Nucleus accumbens (tissue), 56 donors: ENCODE results near the gene TEX11.
"Not testable (repeated sequence)": the region's sequence is repeated elsewhere in the genome, so short reads cannot be mapped to it uniquely, and the experiment has no call there.

Source experiments
- DNase-seq, 56 donors: peaks; one replicate each; lab custom pipeline; 2025; lab: John Stamatoyannopoulos, UW

TEX11 gene

GRCh38 chrX:70908541-70908940 lies at the start of gene TEX11:
TSS of gene TEX11 (minus strand) at chrX:70908711. CDS start at chrX:70907789, 922 bp downstream.
- DNase-seq = no peak

GRCh38 chrX:70954871-70955270 lies 46.4 kb upstream of the TEX11 start:
- no peak for DNase-seq

GRCh38 chrX:70924294-70924911 lies 15.9 kb upstream of the TEX11 start:
- DNase-seq = no peak

- no peak for DNase-seq
Observed at GRCh38 chrX:70922774-70923473, 14.4 kb upstream of the TEX11 start.

- no peak for DNase-seq
Observed at GRCh38 chrX:70921709-70922352, 13.3 kb upstream of the TEX11 start.

- DNase-seq = no peak
Observed at GRCh38 chrX:70916754-70917153, 8.2 kb upstream of the TEX11 start.

- peak in 1 of 56 donors; percentile 0 for DNase-seq
Observed at GRCh38 chrX:70907900-70908299, 611 bp downstream of the TEX11 start.

GRCh38 chrX:70901465-70901864 lies 7.0 kb downstream of the TEX11 start:
- DNase-seq = no peak

GRCh38 chrX:70890441-70890840 lies 18.1 kb downstream of the TEX11 start:
- not testable (repeated sequence) for DNase-seq

GRCh38 chrX:70878902-70879301 lies 29.6 kb downstream of the TEX11 start:
- no peak for DNase-seq

- DNase-seq = no peak
Observed at GRCh38 chrX:70852294-70852693, 56.2 kb downstream of the TEX11 start.

- not testable (repeated sequence) for DNase-seq
Observed at GRCh38 chrX:70844081-70844480, 64.4 kb downstream of the TEX11 start.

GRCh38 chrX:70843620-70844019 lies 64.9 kb downstream of the TEX11 start:
- not testable (repeated sequence) for DNase-seq

GRCh38 chrX:70834589-70834988 lies 73.9 kb downstream of the TEX11 start:
- no peak for DNase-seq

GRCh38 chrX:70826715-70827114 lies 81.8 kb downstream of the TEX11 start:
- DNase-seq = peak in 16 of 56 donors; percentile 0 to 18 (median 2)

GRCh38 chrX:70825366-70825765 lies 83.1 kb downstream of the TEX11 start:
- DNase-seq = no peak

GRCh38 chrX:70808942-70809940 lies 99.3 kb downstream of the TEX11 start:
- no peak for DNase-seq

- no peak for DNase-seq
Observed at GRCh38 chrX:70806081-70806480, 102.4 kb downstream of the TEX11 start.

- not testable (repeated sequence) for DNase-seq
Observed at GRCh38 chrX:70796742-70797141, 111.8 kb downstream of the TEX11 start.

GRCh38 chrX:70774223-70774622 lies 134.3 kb downstream of the TEX11 start:
- no peak for DNase-seq
